HG03354 (cell line): ENCODE measurements around the gene DDX25.

Experiments
- ATAC-seq: cut with Tn5 transposase; IDR thresholded peaks from one replicate; pipeline ENCODE4 v1.9.1; 2021; ENCODE audit warnings: mild to moderate bottlenecking; ENCODE audit not compliant: unreplicated experiment, poor library complexity, severe bottlenecking

The DDX25 gene

GRCh38 chr11:125948278-125949051 is 44.2 kb downstream of the DDX25 start:
- no peak for ATAC-seq

GRCh38 chr11:125949271-125950177 is 45.2 kb downstream of the DDX25 start:
- no peak for ATAC-seq

- no peak for ATAC-seq
These were observed 45.8 kb downstream of the DDX25 start for GRCh38 chr11:125950178-125950490.

- no peak for ATAC-seq
These were observed 46.7 kb downstream of the DDX25 start for GRCh38 chr11:125950696-125951651.

- no peak for ATAC-seq
These were observed 47.4 kb downstream of the DDX25 start for GRCh38 chr11:125951731-125952130.

- ATAC-seq = no peak
These were observed 48.3 kb downstream of the DDX25 start for GRCh38 chr11:125952559-125952958.

GRCh38 chr11:125952973-125953372 is 48.7 kb downstream of the DDX25 start:
- no peak for ATAC-seq

GRCh38 chr11:125953401-125953935 is 49.2 kb downstream of the DDX25 start:
- no peak for ATAC-seq

- ATAC-seq = no peak
These were observed 50.0 kb downstream of the DDX25 start for GRCh38 chr11:125954123-125954944.

- ATAC-seq = no peak
These were observed 50.8 kb downstream of the DDX25 start for GRCh38 chr11:125954945-125955640.

- no peak for ATAC-seq
These were observed 51.5 kb downstream of the DDX25 start for GRCh38 chr11:125955856-125956255.

GRCh38 chr11:125956391-125957134 is 52.3 kb downstream of the DDX25 start:
- ATAC-seq = no peak

- ATAC-seq = no peak
These were observed 53.5 kb downstream of the DDX25 start for GRCh38 chr11:125957618-125958332.

- ATAC-seq = no peak
These were observed 54.6 kb downstream of the DDX25 start for GRCh38 chr11:125958872-125959400.

- ATAC-seq = no peak
These were observed 55.2 kb downstream of the DDX25 start for GRCh38 chr11:125959511-125959910.

- no peak for ATAC-seq
These were observed 55.6 kb downstream of the DDX25 start for GRCh38 chr11:125959931-125960330.

- no peak for ATAC-seq
These were observed 56.5 kb downstream of the DDX25 start for GRCh38 chr11:125960771-125961170.
